Smooth muscle cell (in vitro differentiated cells): ENCODE measurements around the gene SPNS2. TPM values are rescaled to one million over a fixed set of nuclear protein-coding genes. Genes with fewer than 3 reads are reported as not detected.
"Not testable (repeated sequence)": the region's sequence is repeated elsewhere in the genome, so short reads cannot be mapped to it uniquely, and the experiment has no call there.

ENCODE experiments used
- DNase-seq: peaks from one replicate; lab custom pipeline; 2025; ENCODE audit not compliant: unreplicated experiment; lab: John Stamatoyannopoulos, UW
- H2AFZ ChIP-seq: fragments of 200-600 bp; sonication (generic); 2 replicates; pipeline ENCODE4 v1.6.0; 2016; ENCODE audit warnings: antibody characterized with exemption, low read depth, mild to moderate bottlenecking
- H3F3A ChIP-seq: fragments of 200-600 bp; sonication (generic); 2 replicates; pipeline ENCODE4 v1.6.0; 2017; ENCODE audit warnings: antibody characterized with exemption, low read depth
- H3K27ac ChIP-seq: fragments of 200-600 bp; sonication (generic); 2 replicates; pipeline ENCODE4 v1.5.1; 2016; ENCODE audit warnings: low read depth, mild to moderate bottlenecking
- H3K27me3 ChIP-seq: fragments of 200-600 bp; sonication (generic); 2 replicates; pipeline ENCODE4 v1.6.1; 2016; ENCODE audit warnings: low read depth, mild to moderate bottlenecking
- H3K36me3 ChIP-seq: fragments of 200-600 bp; sonication (generic); 2 replicates; pipeline ENCODE4 v1.5.1; 2016; ENCODE audit warnings: low read depth
- H3K4me1 ChIP-seq: fragments of 200-600 bp; sonication (generic); 2 replicates; pipeline ENCODE4 v1.5.1; 2016; ENCODE audit warnings: low read depth
- H3K4me2 ChIP-seq: fragments of 200-600 bp; sonication (generic); 2 replicates; pipeline ENCODE4 v1.6.0; 2016; ENCODE audit warnings: mild to moderate bottlenecking
- H3K4me3 ChIP-seq: fragments of 200-600 bp; sonication (generic); 2 replicates; pipeline ENCODE4 v1.5.1; 2016; ENCODE audit warnings: mild to moderate bottlenecking
- H3K79me2 ChIP-seq: fragments of 200-600 bp; sonication (generic); 2 replicates; pipeline ENCODE4 v1.6.0; 2016; ENCODE audit warnings: low read depth, mild to moderate bottlenecking
- H3K9ac ChIP-seq: fragments of 200-600 bp; sonication (generic); 2 replicates; pipeline ENCODE4 v1.6.0; 2016; ENCODE audit warnings: low read depth
- H3K9me3 ChIP-seq: fragments of 200-600 bp; sonication (generic); replicated peaks from 2 replicates; pipeline ENCODE4 v1.5.1; 2016; ENCODE audit warnings: low read depth
- H4K20me1 ChIP-seq: fragments of 200-600 bp; sonication (generic); 2 replicates; pipeline ENCODE4 v1.6.0; 2016; ENCODE audit warnings: low read depth
- WGBS: methylation state at CpG from one replicate; pipeline ENCODE4 v1.1.7; 2016; ENCODE audit warnings: low lambda C conversion rate; 5-methylcytosine and 5-hydroxymethylcytosine counted together
- polyA plus RNA-seq: library from polyadenylated mRNA; unstranded; fragments of >200 nt; fragmentation: Nextera tagmentation; extraction: Ambion mirVana; gene quantifications from 2 replicates; pipeline ENCODE4 v1.2.1, GENCODE V29; 2016
- total RNA-seq: library from RNA; depleted of rRNA; stranded (reverse); fragments of >200 nt; gene quantifications from 2 replicates; pipeline ENCODE4 v1.2.3, GENCODE V29; 2014
- TF ChIP-seq, protein P1 (sequence below): fragments of 200-600 bp; sonication (generic); IDR thresholded peaks from 2 replicates; pipeline ENCODE4 v1.5.1; 2017; ENCODE audit warnings: borderline replicate concordance, mild to moderate bottlenecking, antibody characterized with exemption; ENCODE audit not compliant: insufficient read depth, poor library complexity, severe bottlenecking

Gene SPNS2
- total and polyA plus RNA-seq, 2 experiments from 2014 or later: 5.1 to 16.5 TPM

DNA sequence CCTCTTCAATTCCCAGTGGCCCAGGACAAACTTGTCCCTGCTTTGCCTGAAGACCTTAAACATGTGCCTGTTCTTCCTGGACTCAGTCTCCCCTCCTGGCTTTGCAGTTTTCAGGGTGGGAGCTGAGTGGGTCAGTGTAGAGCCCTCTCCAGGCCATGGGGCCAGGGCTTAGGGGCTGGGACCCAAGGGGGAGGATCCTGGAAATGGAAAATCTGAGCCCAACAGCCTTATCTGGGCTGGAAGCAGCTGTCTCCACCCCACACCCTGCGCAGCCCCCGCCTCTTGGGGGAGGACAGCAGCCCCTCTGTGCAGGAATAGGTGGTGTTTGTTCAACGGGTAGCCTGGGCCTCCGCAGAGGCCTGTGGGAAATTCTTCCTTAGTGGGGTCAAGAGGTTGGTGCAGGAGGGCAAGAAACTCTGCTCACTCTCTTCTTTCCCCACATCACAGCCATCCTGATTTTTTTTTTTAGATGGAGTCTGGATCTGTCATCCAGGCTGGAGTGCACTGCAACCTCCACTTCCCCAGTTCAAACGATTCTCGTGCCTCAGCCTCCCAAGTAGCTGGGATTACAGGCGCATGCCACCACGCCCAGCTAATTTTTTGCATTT, 78.8 kb downstream of the SPNS2 start:
- Histone ChIP-seq H2AFZ (peak overlapping the region; percentile 64), H3K9ac (peak overlapping the region; percentile 38), H3K36me3 (no peaks in the 10 kb centered on the region), H3F3A (peaks cover 6% of the 10 kb centered on the region), H3K4me3 (no peak overlapping the region), H4K20me1 (no peaks in the 10 kb centered on the region), H3K9me3 (no peaks in the 10 kb centered on the region), H3K27ac (peak overlapping the region; percentile 56), H3K4me2 (peak overlapping the region; percentile 75), H3K4me1 (peaks cover 19% of the 10 kb centered on the region), H3K27me3 (no peaks in the 10 kb centered on the region), H3K79me2 (no peaks in the 10 kb centered on the region)
- DNase-seq: no peak
- WGBS: 60% methylated on average over 7 of the region's 8 CpGs
- TF ChIP-seq, protein P1, sequence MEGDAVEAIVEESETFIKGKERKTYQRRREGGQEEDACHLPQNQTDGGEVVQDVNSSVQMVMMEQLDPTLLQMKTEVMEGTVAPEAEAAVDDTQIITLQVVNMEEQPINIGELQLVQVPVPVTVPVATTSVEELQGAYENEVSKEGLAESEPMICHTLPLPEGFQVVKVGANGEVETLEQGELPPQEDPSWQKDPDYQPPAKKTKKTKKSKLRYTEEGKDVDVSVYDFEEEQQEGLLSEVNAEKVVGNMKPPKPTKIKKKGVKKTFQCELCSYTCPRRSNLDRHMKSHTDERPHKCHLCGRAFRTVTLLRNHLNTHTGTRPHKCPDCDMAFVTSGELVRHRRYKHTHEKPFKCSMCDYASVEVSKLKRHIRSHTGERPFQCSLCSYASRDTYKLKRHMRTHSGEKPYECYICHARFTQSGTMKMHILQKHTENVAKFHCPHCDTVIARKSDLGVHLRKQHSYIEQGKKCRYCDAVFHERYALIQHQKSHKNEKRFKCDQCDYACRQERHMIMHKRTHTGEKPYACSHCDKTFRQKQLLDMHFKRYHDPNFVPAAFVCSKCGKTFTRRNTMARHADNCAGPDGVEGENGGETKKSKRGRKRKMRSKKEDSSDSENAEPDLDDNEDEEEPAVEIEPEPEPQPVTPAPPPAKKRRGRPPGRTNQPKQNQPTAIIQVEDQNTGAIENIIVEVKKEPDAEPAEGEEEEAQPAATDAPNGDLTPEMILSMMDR: no peak

- not testable (repeated sequence) for H3K27me3 ChIP-seq, H3K79me2 ChIP-seq, H3K27ac ChIP-seq, H3K9ac ChIP-seq, H3F3A ChIP-seq, H2AFZ ChIP-seq, H3K36me3 ChIP-seq, H3K4me3 ChIP-seq, H4K20me1 ChIP-seq, DNase-seq, H3K4me2 ChIP-seq, H3K9me3 ChIP-seq
- H3K4me1 ChIP-seq: peaks cover 19% of the 10 kb centered on the region
- 99% methylated on average over 16 of the region's 24 CpGs for WGBS
Measured at GRCh38 chr17:4578349-4578748, 79.7 kb downstream of the SPNS2 start.

GRCh38 chr17:4579678-4580077, 81.0 kb downstream of the SPNS2 start:
- Histone ChIP-seq H3K4me2 (no peak overlapping the region), H3K27ac (no peak overlapping the region), H3K4me3 (no peak overlapping the region), H3K36me3 (no peaks in the 10 kb centered on the region), H4K20me1 (no peaks in the 10 kb centered on the region), H3K9ac (no peak overlapping the region), H3F3A (peaks cover 7% of the 10 kb centered on the region), H3K4me1 (peaks cover 19% of the 10 kb centered on the region), H3K9me3 (no peaks in the 10 kb centered on the region), H3K27me3 (no peaks in the 10 kb centered on the region), H2AFZ (no peak overlapping the region), H3K79me2 (peaks cover 7% of the 10 kb centered on the region)
- WGBS: 87% methylated on average over 11 of the region's 11 CpGs
- no peak for DNase-seq
- TF ChIP-seq, protein P1: no peak

DNA sequence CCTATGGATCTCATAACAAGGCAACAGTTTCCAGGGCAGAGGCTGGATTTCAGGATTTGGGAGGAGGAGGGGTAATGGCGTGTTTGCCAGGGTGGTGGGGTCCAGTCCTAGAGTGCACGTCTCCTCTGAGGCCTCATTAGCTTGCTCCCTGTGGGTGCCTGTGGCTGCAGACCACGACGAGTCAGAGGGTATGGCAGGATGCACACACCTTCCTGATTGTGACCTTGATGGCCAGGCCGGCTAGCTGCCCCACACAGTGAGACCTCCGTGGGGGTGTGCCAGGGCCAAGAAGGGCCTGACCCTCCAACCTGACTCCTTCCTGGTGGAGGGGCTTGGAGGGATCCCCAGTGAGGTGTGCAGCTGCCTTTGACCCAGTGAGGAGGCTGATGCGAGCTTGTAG, 81.6 kb downstream of the SPNS2 start:
- WGBS: 69% methylated on average over 7 of the region's 7 CpGs
- no peaks in the 10 kb centered on the region for H3K36me3 ChIP-seq
- no peaks in the 10 kb centered on the region for H3K27me3 ChIP-seq
- H3K9me3 ChIP-seq: no peaks in the 10 kb centered on the region
- H3K4me2 ChIP-seq: no peak overlapping the region
- peaks cover 7% of the 10 kb centered on the region for H3F3A ChIP-seq
- H3K27ac ChIP-seq: no peak overlapping the region
- TF ChIP-seq, protein P1: no peak
- H3K4me3 ChIP-seq: no peak overlapping the region
- H4K20me1 ChIP-seq: no peaks in the 10 kb centered on the region
- H3K9ac ChIP-seq: no peak overlapping the region
- H3K79me2 ChIP-seq: peaks cover 7% of the 10 kb centered on the region
- no peak for DNase-seq
- H3K4me1 ChIP-seq: peaks cover 19% of the 10 kb centered on the region
- H2AFZ ChIP-seq: no peak overlapping the region
